ENCODE data around the gene SLC26A11. TPM values are rescaled to one million over a fixed set of nuclear protein-coding genes. Genes with fewer than 3 reads are reported as not detected.
"Not testable (repeated sequence)": the region's sequence is repeated elsewhere in the genome, so short reads cannot be mapped to it uniquely, and the experiment has no call there.

The SLC26A11 gene
- total RNA-seq, 1 experiment from 2014 or later: 17.7 TPM

DNA sequence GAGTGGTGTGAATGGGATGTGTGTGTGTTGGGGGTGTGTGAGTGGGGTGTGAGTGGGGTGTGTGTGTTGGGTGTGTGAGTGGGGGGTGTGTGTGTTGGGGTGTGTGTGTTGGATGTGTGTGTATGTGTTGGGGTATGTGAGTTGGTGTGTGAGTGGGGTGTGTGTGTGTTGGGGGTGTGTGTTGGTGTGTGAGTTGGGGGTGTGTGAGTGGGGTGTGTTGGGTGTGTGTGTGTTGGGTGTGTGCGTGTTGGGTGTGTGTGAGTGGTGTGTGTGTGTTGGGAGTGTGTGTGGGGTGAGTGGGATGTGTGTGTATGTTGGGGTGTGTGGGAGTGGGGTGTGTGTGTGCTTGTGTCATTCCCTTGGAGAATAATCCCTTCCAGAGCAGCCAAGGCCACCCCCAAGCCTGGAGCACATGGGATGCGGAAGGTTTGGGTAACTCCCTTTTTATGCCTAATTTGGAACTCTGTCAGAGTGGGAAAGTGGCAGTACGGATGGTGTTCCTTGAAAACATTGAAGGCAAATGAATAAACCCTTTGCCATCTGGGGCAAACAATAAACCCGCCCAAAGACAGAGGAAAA lies 54.7 kb downstream of the SLC26A11 start (continued):
- TF ChIP-seq, protein P1, sequence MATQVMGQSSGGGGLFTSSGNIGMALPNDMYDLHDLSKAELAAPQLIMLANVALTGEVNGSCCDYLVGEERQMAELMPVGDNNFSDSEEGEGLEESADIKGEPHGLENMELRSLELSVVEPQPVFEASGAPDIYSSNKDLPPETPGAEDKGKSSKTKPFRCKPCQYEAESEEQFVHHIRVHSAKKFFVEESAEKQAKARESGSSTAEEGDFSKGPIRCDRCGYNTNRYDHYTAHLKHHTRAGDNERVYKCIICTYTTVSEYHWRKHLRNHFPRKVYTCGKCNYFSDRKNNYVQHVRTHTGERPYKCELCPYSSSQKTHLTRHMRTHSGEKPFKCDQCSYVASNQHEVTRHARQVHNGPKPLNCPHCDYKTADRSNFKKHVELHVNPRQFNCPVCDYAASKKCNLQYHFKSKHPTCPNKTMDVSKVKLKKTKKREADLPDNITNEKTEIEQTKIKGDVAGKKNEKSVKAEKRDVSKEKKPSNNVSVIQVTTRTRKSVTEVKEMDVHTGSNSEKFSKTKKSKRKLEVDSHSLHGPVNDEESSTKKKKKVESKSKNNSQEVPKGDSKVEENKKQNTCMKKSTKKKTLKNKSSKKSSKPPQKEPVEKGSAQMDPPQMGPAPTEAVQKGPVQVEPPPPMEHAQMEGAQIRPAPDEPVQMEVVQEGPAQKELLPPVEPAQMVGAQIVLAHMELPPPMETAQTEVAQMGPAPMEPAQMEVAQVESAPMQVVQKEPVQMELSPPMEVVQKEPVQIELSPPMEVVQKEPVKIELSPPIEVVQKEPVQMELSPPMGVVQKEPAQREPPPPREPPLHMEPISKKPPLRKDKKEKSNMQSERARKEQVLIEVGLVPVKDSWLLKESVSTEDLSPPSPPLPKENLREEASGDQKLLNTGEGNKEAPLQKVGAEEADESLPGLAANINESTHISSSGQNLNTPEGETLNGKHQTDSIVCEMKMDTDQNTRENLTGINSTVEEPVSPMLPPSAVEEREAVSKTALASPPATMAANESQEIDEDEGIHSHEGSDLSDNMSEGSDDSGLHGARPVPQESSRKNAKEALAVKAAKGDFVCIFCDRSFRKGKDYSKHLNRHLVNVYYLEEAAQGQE (IDR thresholded peaks at IDR 0.05; ENCODE audit: low read depth): no peak

DNA sequence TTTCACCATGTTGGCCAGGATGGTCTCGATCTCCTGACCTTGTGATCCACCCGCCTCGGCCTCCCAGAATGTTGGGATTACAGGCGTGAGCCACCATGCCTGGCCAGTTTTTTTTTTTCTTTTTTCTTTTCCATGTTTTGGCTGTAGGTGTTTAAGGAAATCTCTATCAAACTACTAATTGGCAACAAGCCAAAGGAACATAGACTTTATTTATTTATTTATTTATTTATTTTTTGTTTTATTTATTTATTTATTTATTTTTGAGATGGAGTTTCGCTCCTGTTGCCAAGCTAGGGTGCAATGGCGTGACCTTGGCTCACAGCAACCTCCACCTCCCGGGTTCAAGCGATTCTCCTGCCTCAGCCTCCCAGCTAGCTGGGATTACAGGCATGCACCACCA lies 55.6 kb downstream of the SLC26A11 start:
- H3K27me3 ChIP-seq (ENCODE audit: insufficient read depth, low read length); H3K79me2 ChIP-seq (ENCODE audit: insufficient read depth, low read length); H3K9me2 ChIP-seq (ENCODE audit: insufficient read depth); H3K4me3 ChIP-seq (replicated peaks in 1 of 2; ENCODE audit: low read depth in 1 of 2, low read length in 2 of 2); H3K9ac ChIP-seq (ENCODE audit: low read length); H3K36me3 ChIP-seq (ENCODE audit: control insufficient read depth in 1 of 2, insufficient read depth in 2 of 2, low read length in 2 of 2); BruUV-seq (replicated peaks); H3K4me2 ChIP-seq (ENCODE audit: low read length); ATAC-seq; intact Hi-C loops (cut with micrococcal nuclease); H3K9me3 ChIP-seq (ENCODE audit: control insufficient read depth in 1 of 2, insufficient read depth in 1 of 2, low read depth in 1 of 2, low read length in 2 of 2); H2AFZ ChIP-seq (ENCODE audit: low read depth, low read length, poor library complexity, severe bottlenecking); H3K27ac ChIP-seq (ENCODE audit: low read depth, low read length); POLR2A ChIA-PET; CTCF ChIA-PET; DNase-seq (ENCODE audit: low read depth, low spot score); H4K20me1 ChIP-seq (ENCODE audit: insufficient read depth); RAD21 ChIA-PET (ENCODE audit: low non-redundant PET in 1 of 2, low total read pairs in 2 of 2, uncharacterized antibody in 2 of 2, unreplicated experiment in 2 of 2): not testable (repeated sequence)
- H3K4me1 ChIP-seq (ENCODE audit: control insufficient read depth in 1 of 2, insufficient read depth in 2 of 2, low read length in 2 of 2): peaks cover 0 to 12% of the 10 kb centered on the region in 2 experiments; a peak in 1 of 4 replicates

All from HCT116 (cell line).